Natural killer cell treated with Interleukin-12 subunit alpha and Interleukin-12 subunit beta and Interleukin-15 and Interleukin-18, amount 100 ng/mL, for 72 hours (primary cell): ENCODE measurements around the gene TWIST2. TPM values are rescaled to one million over a fixed set of nuclear protein-coding genes. Genes with fewer than 3 reads are reported as not detected.
A peak's percentile ranks its signal among the peaks of the same experiment; 100 is the strongest.

Experiments
- ATAC-seq, 2 donors: fragments of 150-1000 bp; cut with Tn5 transposase in 1 of 2; sonication (Bioruptor Pico), chemical (Tn5 transposase) in 1 of 2; 2 replicates each; pipeline ENCODE4 v1.10.0; 2021
- DNase-seq: peaks from one replicate; pipeline ENCODE4 v3.0.0; 2022; ENCODE audit warnings: low spot score
- H3K27ac Mint-ChIP-seq, 2 donors: 1 replicate in 1 of 2; 2 replicates in 1 of 2; pipeline ENCODE4 v1.8.0; 2022; ENCODE audit warnings: mixed read lengths in 2 of 2, mild to moderate bottlenecking in 1 of 2, moderate library complexity in 1 of 2
- H3K27me3 Mint-ChIP-seq, 2 donors: 1 replicate in 1 of 2; 2 replicates in 1 of 2; pipeline ENCODE4 v1.8.0; 2022; ENCODE audit warnings: mixed read lengths in 2 of 2
- H3K36me3 Mint-ChIP-seq: one replicate; pipeline ENCODE4 v1.8.0; 2022; ENCODE audit warnings: mixed read lengths
- H3K4me1 Mint-ChIP-seq, 2 donors: 1 replicate in 1 of 2; 2 replicates in 1 of 2; pipeline ENCODE4 v1.8.0; 2022; ENCODE audit warnings: low read depth in 2 of 2, mixed read lengths in 2 of 2, mild to moderate bottlenecking in 1 of 2
- H3K4me3 Mint-ChIP-seq: one replicate; pipeline ENCODE4 v1.8.0; 2022; ENCODE audit warnings: mixed read lengths
- H3K9me3 Mint-ChIP-seq: 2 replicates; pipeline ENCODE4 v1.8.0; 2022; ENCODE audit warnings: mixed read lengths
- total RNA-seq, 2 donors: library from RNA; stranded (reverse); gene quantifications; one replicate each; pipeline ENCODE4 v1.2.3, GENCODE V29; 2022

TWIST2 gene
- total RNA-seq, 2 donors from 2014 or later: not detected

- no peaks in the 10 kb centered on the region for H3K9me3 Mint-ChIP-seq
- no peaks in the 10 kb centered on the region for H3K36me3 Mint-ChIP-seq
- no peak overlapping the region for H3K4me3 Mint-ChIP-seq
- no peak for ATAC-seq
- peaks cover 30 to 37% of the 10 kb centered on the region in 2 donors for H3K27me3 Mint-ChIP-seq
- DNase-seq: no peak
- no peak overlapping the region for H3K27ac Mint-ChIP-seq
- no peaks in the 10 kb centered on the region for H3K4me1 Mint-ChIP-seq
Observed at GRCh38 chr2:238846378-238846627, 1.6 kb upstream of the TWIST2 start.

GRCh38 chr2:238846628-238847418 is 1.1 kb upstream of the TWIST2 start:
- no peaks in the 10 kb centered on the region for H3K4me1 Mint-ChIP-seq
- H3K27ac Mint-ChIP-seq: no peak overlapping the region
- ATAC-seq (peak in 1 of 2 donors; percentile 16), DNase-seq (no peak)
- no peaks in the 10 kb centered on the region for H3K9me3 Mint-ChIP-seq
- peaks cover 31 to 42% of the 10 kb centered on the region in 2 donors for H3K27me3 Mint-ChIP-seq
- no peak overlapping the region for H3K4me3 Mint-ChIP-seq
- no peaks in the 10 kb centered on the region for H3K36me3 Mint-ChIP-seq

GRCh38 chr2:238847419-238847801 is 475 bp upstream of the TWIST2 start:
- Mint-ChIP-seq H3K27me3 (peaks cover 30 to 48% of the 10 kb centered on the region in 2 donors), H3K4me3 (no peak overlapping the region), H3K27ac (no peak overlapping the region), H3K4me1 (no peaks in the 10 kb centered on the region), H3K9me3 (no peaks in the 10 kb centered on the region), H3K36me3 (no peaks in the 10 kb centered on the region)
- ATAC-seq (no peak), DNase-seq (no peak)

GRCh38 chr2:238848691-238848975 is 748 bp downstream of the TWIST2 start:
- DNase-seq: no peak
- no peak for ATAC-seq
- Mint-ChIP-seq H3K4me1 (no peaks in the 10 kb centered on the region), H3K27me3 (peaks cover 34 to 56% of the 10 kb centered on the region in 2 donors), H3K9me3 (no peaks in the 10 kb centered on the region), H3K4me3 (no peak overlapping the region), H3K27ac (no peak overlapping the region), H3K36me3 (no peaks in the 10 kb centered on the region)

- Mint-ChIP-seq H3K9me3 (no peaks in the 10 kb centered on the region), H3K27me3 (peaks cover 33 to 55% of the 10 kb centered on the region in 2 donors), H3K27ac (no peak overlapping the region), H3K36me3 (no peaks in the 10 kb centered on the region), H3K4me1 (no peaks in the 10 kb centered on the region), H3K4me3 (no peak overlapping the region)
- ATAC-seq (peak in 1 of 2 donors; percentile 21), DNase-seq (no peak)
Observed at GRCh38 chr2:238848976-238849853, 1.3 kb downstream of the TWIST2 start.

GRCh38 chr2:238850091-238850490 is 2.2 kb downstream of the TWIST2 start:
- ATAC-seq (no peak), DNase-seq (no peak)
- no peak overlapping the region for H3K27ac Mint-ChIP-seq
- H3K9me3 Mint-ChIP-seq: no peaks in the 10 kb centered on the region
- H3K36me3 Mint-ChIP-seq: no peaks in the 10 kb centered on the region
- H3K27me3 Mint-ChIP-seq: peaks cover 31 to 55% of the 10 kb centered on the region in 2 donors
- no peak overlapping the region for H3K4me3 Mint-ChIP-seq
- H3K4me1 Mint-ChIP-seq: no peaks in the 10 kb centered on the region

GRCh38 chr2:238851026-238851425 is 3.1 kb downstream of the TWIST2 start:
- Mint-ChIP-seq H3K36me3 (no peaks in the 10 kb centered on the region), H3K27ac (no peak overlapping the region), H3K27me3 (peaks cover 24 to 55% of the 10 kb centered on the region in 2 donors), H3K9me3 (no peaks in the 10 kb centered on the region), H3K4me3 (no peak overlapping the region), H3K4me1 (no peaks in the 10 kb centered on the region)
- DNase-seq: no peak
- ATAC-seq: no peak

GRCh38 chr2:238851761-238852160 is 3.9 kb downstream of the TWIST2 start:
- H3K27me3 Mint-ChIP-seq: peaks cover 24 to 57% of the 10 kb centered on the region in 2 donors

GRCh38 chr2:238852206-238852869 is 4.5 kb downstream of the TWIST2 start:
- no peak for DNase-seq
- no peak for ATAC-seq

More at GRCh38 chr2:238851761-238852160, 3.9 kb downstream of the TWIST2 start:
- DNase-seq (no peak), ATAC-seq (no peak)
- H3K4me3 Mint-ChIP-seq: no peak overlapping the region
- no peaks in the 10 kb centered on the region for H3K4me1 Mint-ChIP-seq
- no peaks in the 10 kb centered on the region for H3K9me3 Mint-ChIP-seq
- H3K27ac Mint-ChIP-seq: no peak overlapping the region
- H3K36me3 Mint-ChIP-seq: no peaks in the 10 kb centered on the region

GRCh38 chr2:238853218-238853617 is 5.3 kb downstream of the TWIST2 start:
- Mint-ChIP-seq H3K36me3 (no peaks in the 10 kb centered on the region), H3K27me3 (peaks cover 24 to 57% of the 10 kb centered on the region in 2 donors), H3K27ac (no peak overlapping the region), H3K4me1 (no peaks in the 10 kb centered on the region), H3K4me3 (no peak overlapping the region), H3K9me3 (no peaks in the 10 kb centered on the region)
- ATAC-seq: no peak
- no peak for DNase-seq

More at GRCh38 chr2:238852206-238852869, 4.5 kb downstream of the TWIST2 start:
- no peak overlapping the region for H3K4me3 Mint-ChIP-seq
- no peak overlapping the region for H3K27ac Mint-ChIP-seq
- no peaks in the 10 kb centered on the region for H3K36me3 Mint-ChIP-seq
- H3K4me1 Mint-ChIP-seq: no peaks in the 10 kb centered on the region
- no peaks in the 10 kb centered on the region for H3K9me3 Mint-ChIP-seq
- peaks cover 24 to 57% of the 10 kb centered on the region in 2 donors for H3K27me3 Mint-ChIP-seq

GRCh38 chr2:238853721-238854120 is 5.8 kb downstream of the TWIST2 start:
- H3K27ac Mint-ChIP-seq: no peak overlapping the region

GRCh38 chr2:238854246-238854645 is 6.4 kb downstream of the TWIST2 start:
- H3K27ac Mint-ChIP-seq: no peak overlapping the region
- H3K36me3 Mint-ChIP-seq: no peaks in the 10 kb centered on the region
- no peaks in the 10 kb centered on the region for H3K4me1 Mint-ChIP-seq
- peaks cover 26 to 57% of the 10 kb centered on the region in 2 donors for H3K27me3 Mint-ChIP-seq
- ATAC-seq: no peak
- no peaks in the 10 kb centered on the region for H3K9me3 Mint-ChIP-seq
- no peak overlapping the region for H3K4me3 Mint-ChIP-seq
- no peak for DNase-seq

More at GRCh38 chr2:238853721-238854120, 5.8 kb downstream of the TWIST2 start:
- DNase-seq (no peak), ATAC-seq (no peak)
- H3K36me3 Mint-ChIP-seq: no peaks in the 10 kb centered on the region
- H3K9me3 Mint-ChIP-seq: no peaks in the 10 kb centered on the region
- H3K4me1 Mint-ChIP-seq: no peaks in the 10 kb centered on the region
- no peak overlapping the region for H3K4me3 Mint-ChIP-seq
- peaks cover 26 to 57% of the 10 kb centered on the region in 2 donors for H3K27me3 Mint-ChIP-seq

GRCh38 chr2:238854699-238855229 is 6.9 kb downstream of the TWIST2 start:
- H3K27me3 Mint-ChIP-seq: peaks cover 24 to 61% of the 10 kb centered on the region in 2 donors

GRCh38 chr2:238855299-238855698 is 7.4 kb downstream of the TWIST2 start:
- Mint-ChIP-seq H3K9me3 (no peaks in the 10 kb centered on the region), H3K27me3 (peaks cover 24 to 63% of the 10 kb centered on the region in 2 donors), H3K27ac (no peak overlapping the region), H3K4me3 (no peak overlapping the region), H3K36me3 (no peaks in the 10 kb centered on the region), H3K4me1 (no peaks in the 10 kb centered on the region)
- DNase-seq (no peak), ATAC-seq (no peak)

More at GRCh38 chr2:238854699-238855229, 6.9 kb downstream of the TWIST2 start:
- DNase-seq: no peak
- Mint-ChIP-seq H3K36me3 (no peaks in the 10 kb centered on the region), H3K4me1 (no peaks in the 10 kb centered on the region), H3K9me3 (no peaks in the 10 kb centered on the region), H3K27ac (no peak overlapping the region), H3K4me3 (no peak overlapping the region)
- no peak for ATAC-seq
